Activated CD4-positive, alpha-beta T cell treated with anti-CD3 and anti-CD28 coated beads, Interleukin-2, amount 50 U/mL, for 48 hours (primary cell): ENCODE results near the gene COL25A1.
"Not testable (repeated sequence)": the region's sequence is repeated elsewhere in the genome, so short reads cannot be mapped to it uniquely, and the experiment has no call there.

Experiments
- DNase-seq, 2 experiments: peaks; one replicate each; pipeline ENCODE4 v3.0.0-alpha.2; 2020

Gene COL25A1

DNA sequence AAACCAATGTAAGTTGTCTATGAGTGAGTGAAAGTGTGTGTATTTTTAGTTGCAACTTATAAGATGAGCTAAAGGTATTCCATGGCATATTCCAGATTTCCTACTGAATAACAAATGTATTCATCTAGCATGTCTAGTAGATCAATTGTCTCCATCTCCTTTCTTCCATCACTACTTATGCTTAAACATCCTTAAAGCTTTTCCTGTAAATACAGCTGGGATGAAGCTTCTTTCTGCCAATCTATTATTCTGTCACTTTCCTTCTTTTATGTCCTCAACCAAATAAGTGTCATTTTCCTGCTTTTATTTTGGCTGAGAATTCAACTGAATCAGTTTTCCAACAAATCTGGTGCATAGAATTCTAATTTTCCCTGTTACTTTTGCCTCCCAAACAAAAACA lies 136.3 kb downstream of the COL25A1 start:
- DNase-seq: no peak

GRCh38 chr4:109164011-109164410 lies 138.4 kb downstream of the COL25A1 start:
- no peak for DNase-seq

DNA sequence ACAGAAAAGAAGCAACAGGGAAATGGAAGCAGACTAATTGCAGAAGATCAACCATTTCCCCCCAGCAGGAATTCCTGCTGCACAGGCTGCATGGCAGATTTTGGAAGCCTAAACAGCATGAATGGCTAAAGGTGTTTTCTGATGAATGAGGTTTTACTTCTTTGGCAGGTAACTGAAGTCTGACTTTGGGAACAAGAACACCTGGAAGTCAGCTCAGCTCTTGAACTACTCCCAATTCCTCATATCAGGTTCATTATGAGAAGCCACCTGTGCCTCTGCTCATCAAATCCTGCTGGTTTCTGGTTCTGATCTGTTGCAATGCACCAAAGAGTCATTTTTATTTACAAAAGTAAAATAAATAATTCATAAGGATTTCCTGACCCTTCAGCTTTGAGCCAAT lies 139.0 kb downstream of the COL25A1 start:
- DNase-seq: no peak

DNA sequence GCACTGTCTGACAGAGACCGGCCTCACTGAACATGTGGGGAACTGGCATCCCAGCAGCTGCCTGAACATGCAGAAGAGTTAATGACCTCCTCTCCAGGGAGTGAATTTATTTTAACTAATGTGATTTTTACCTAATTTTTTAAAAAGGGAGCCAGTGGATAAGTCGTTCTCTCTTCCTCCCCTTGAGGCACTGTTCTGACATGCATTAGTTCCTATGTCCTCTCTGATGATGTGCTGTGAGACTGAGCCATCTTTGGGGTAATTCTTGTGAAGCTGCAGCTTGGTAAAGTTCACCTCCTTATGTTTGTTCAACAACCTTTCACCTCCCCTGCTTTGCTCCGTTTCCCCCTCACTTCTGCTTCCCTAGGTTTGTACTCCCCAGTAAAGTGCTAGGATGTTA lies 139.7 kb downstream of the COL25A1 start:
- DNase-seq: no peak

DNA sequence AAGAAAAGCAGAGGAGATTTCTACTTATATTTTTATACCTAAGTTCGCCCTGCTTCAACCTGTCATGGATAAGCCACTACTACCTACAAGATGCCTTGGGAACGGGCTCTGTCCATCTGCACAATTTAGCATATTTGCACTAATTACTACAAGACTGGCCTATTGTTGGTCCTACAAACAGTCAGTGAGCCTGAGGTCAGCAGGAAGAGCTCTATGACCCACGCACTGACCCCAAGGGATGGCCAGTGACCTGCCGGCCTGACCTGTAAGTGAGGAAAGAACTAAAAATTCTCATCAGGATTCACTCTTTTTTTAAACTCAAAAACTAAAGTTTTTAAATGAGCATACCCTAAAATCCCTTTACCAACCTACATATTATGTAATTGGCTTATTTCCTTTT lies 142.0 kb downstream of the COL25A1 start:
- no peak for DNase-seq

DNA sequence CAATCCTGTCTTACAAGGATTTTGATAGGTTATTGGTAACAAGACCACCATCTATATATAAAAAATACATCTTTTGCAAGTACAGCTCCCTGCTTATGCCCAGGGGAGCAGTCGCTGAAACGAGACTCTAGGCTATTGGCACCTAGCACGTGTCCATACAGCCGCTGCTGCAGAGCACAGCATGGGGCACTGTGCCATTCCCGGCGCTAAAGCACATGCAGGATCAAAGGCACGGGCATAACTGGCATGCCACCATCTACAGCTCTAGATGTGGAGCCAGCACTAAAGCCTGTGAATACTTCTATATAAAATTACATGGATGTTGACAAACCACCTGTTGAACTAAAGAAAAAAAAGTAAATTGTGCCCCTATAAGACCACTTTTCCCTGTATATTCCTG lies 144.8 kb downstream of the COL25A1 start:
- no peak for DNase-seq

GRCh38 chr4:109157205-109157604 lies 145.3 kb downstream of the COL25A1 start:
- DNase-seq: no peak

GRCh38 chr4:109156356-109156755 lies 146.1 kb downstream of the COL25A1 start:
- no peak for DNase-seq

GRCh38 chr4:109155682-109156283 lies 146.7 kb downstream of the COL25A1 start:
- no peak for DNase-seq

- no peak for DNase-seq
These were observed 147.4 kb downstream of the COL25A1 start for GRCh38 chr4:109155084-109155483.

GRCh38 chr4:109154424-109154823 lies 148.0 kb downstream of the COL25A1 start:
- DNase-seq: no peak

DNA sequence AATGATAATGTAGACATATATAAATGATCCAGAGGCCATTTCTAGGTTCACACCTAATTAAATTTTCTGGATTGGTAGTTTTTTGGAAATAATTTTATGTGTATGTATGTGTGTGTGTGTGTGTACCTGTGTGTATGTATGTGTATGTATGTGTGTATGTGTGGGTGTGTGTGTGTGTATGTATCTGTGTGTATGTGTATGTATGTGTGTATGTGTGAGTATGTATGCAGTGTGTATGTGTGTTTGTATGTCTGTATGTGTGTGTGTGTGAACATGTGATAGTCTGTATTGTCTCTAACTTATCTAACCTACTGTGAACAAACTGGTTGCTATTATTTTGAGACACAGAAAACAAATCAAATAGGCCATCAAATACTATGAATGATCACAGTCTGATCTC lies 152.6 kb downstream of the COL25A1 start:
- DNase-seq: no peak

- DNase-seq: no peak
These were observed 153.8 kb downstream of the COL25A1 start for GRCh38 chr4:109148577-109149075.

DNA sequence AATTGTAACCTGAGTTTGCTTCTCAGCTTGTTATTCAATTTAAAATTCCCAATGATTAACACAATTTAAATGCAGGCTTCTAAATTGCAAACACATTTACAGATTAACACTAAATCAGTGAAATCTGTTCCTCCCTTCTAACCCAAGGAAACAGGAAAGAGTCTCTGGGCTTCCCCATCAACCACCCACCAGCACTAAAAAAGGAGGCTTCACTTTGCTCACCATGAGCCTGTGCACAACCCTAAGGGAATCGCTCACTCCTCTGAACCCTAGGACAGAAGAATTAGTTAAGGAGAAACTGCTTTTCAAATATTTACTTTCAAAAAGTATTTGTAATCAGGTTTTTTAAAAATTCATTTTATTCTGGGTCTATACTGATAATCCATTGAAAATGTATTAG lies 155.3 kb downstream of the COL25A1 start:
- no peak for DNase-seq

GRCh38 chr4:109146499-109146898 lies 156.0 kb downstream of the COL25A1 start:
- no peak for DNase-seq

DNA sequence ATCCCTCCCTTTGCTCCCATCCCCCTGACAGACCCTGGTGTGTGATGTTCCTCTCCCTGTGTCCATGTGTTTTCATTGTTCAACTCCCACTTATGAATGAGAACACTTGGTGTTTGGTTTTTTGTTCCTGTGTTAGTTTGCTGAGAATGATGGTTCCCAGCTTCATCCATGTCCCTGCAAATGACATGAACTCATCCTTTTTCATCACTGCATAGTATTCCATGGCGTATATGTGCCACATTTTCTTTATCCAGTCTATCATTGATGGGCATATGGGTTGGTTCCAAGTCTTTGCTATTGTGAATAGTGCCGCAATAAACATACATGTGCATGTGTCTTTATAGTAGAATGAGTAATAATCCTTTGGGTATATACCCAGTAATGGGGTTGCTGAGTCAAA lies 164.3 kb downstream of the COL25A1 start:
- DNase-seq: not testable (repeated sequence)

DNA sequence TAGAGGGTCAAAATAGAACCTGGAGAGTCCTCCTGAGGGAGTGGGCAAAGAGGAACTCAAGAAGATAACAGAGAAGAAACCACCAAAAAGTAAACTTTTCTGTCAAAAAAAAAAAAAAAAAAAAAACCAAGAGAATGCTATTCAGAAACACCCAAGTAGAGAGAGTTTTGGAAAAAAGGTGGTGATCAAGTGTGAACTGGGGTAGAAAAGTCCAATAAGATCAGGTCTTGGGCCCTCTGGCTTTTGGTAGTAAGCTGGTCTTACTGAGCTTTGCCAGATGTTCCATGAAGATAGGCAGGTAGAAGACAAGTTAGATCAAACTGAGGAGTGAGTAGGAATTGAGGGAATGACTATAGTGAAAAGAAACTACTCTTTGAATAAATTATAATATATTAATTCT lies 167.5 kb downstream of the COL25A1 start:
- no peak for DNase-seq

DNA sequence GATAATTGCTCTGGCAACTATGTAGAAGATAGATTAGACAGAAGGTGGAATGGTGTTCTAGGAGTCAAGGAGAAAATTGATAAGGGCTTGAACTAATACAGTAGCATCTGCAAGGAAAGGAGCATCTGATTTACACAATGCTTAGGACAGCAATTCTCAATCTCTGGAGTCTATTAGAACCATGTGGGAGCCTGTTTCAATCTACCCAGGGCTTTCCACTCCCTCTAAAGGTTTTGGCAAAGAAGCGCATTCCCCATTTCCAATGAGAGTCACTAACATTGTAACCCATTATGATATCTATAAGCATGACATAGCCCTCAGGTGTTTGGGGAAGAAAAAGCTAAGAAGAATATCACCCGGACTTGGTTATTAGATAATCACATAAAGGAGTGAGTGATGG lies 168.2 kb downstream of the COL25A1 start:
- no peak for DNase-seq

DNA sequence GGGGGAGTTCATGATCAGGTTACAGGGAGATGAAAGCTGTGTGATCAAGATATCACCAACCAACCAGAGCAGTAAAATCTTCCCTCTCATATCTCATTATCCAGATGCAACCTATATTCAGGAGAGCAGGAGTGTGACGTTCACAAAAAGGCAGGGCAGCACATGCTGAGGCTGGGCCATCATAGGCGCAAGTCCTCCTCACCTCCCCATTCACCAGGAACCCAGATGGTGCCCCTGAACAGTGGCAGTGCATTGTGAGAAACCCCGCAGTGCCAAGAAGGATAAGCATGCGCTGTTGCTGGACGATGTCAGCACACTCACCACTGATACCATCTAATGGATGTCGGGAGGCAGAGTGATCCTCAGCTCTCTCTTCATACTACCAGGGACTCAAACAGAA lies 170.9 kb downstream of the COL25A1 start:
- DNase-seq: no peak

DNA sequence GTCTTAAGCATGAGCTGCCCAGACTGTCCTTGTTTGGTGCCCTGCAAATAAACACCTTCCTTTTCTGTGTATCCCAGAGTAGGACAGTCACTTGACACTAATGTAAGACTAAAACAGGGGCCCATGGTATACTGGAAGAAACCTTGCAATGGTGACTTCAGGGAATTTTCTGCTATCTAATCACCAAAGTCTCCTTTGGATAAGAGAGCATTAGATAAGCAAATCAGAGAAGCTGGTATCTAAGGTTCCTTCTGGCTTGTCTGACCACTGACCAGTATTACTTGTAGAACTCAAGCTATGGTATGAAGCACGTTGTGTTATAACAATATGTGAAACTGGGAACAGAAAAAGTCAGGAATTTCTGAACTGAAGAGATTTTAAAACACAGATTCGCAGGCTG lies 173.9 kb downstream of the COL25A1 start:
- no peak for DNase-seq

DNA sequence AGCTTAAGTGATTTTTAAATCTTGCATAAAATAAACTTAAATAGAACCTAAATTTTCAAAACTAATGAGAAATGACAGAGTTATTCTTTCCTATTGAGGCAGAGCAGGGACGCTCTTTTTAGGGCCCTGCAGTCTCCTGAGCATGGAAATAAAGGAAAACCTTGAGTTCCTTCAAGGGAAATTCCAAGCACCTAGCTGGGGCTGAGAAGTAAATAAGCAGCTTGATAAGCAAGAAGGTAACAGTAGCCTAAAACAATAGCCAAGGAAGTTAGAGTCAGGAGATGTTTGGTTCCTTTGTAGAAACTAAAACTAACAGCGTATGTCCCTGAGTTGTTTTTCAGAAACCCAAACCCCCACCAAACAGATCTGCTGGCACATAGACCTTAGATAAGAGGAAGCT lies 174.6 kb downstream of the COL25A1 start:
- no peak for DNase-seq

DNA sequence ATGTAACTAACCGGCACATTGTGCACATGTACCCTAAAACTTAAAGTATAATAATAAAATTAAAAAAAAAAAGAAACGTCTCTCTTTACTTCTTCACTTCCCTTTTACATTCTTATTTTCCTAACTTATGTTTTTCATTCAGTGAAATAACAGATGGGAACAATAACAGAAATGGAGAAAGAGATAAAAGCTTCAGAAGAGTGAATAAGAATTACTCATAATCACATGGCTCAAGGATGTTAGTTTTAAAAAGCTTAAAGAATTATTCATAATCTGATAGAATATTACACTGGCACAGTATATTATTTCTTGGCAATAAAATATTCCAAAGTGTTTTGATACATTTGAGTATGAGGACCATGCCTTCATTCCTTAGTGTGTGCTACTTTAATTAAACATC lies 175.6 kb downstream of the COL25A1 start:
- DNase-seq: no peak

- DNase-seq: no peak
These were observed 177.4 kb downstream of the COL25A1 start for GRCh38 chr4:109125084-109125483.

GRCh38 chr4:109123951-109124350 lies 178.5 kb downstream of the COL25A1 start:
- no peak for DNase-seq

GRCh38 chr4:109121561-109121960 lies 180.9 kb downstream of the COL25A1 start:
- no peak for DNase-seq

GRCh38 chr4:109119852-109120251 lies 182.6 kb downstream of the COL25A1 start:
- DNase-seq: no peak
